OCI-LY3 (cell line): ENCODE results near the gene NRXN3.

Source experiments
- EZH2phosphoT487 ChIP-seq: fragments of 200-600 bp; shearing (Covaris generic); IDR thresholded peaks from 2 replicates; pipeline ENCODE4 v1.6.1; 2018; ENCODE audit warnings: antibody characterized with exemption, mixed run types, low read depth
- TF ChIP-seq, protein P1 (sequence below): fragments of 200-600, 300-600 bp; sonication (generic); IDR thresholded peaks from 2 replicates; pipeline ENCODE4 v1.5.1; 2014; ENCODE audit warnings: antibody characterized with exemption, low read length, low read depth

- TF ChIP-seq, protein P1, sequence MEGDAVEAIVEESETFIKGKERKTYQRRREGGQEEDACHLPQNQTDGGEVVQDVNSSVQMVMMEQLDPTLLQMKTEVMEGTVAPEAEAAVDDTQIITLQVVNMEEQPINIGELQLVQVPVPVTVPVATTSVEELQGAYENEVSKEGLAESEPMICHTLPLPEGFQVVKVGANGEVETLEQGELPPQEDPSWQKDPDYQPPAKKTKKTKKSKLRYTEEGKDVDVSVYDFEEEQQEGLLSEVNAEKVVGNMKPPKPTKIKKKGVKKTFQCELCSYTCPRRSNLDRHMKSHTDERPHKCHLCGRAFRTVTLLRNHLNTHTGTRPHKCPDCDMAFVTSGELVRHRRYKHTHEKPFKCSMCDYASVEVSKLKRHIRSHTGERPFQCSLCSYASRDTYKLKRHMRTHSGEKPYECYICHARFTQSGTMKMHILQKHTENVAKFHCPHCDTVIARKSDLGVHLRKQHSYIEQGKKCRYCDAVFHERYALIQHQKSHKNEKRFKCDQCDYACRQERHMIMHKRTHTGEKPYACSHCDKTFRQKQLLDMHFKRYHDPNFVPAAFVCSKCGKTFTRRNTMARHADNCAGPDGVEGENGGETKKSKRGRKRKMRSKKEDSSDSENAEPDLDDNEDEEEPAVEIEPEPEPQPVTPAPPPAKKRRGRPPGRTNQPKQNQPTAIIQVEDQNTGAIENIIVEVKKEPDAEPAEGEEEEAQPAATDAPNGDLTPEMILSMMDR: no peak
- TF ChIP-seq EZH2phosphoT487: no peak
These were observed 1539.4 kb downstream of the NRXN3 start for GRCh38 chr14:79709573-79709972.
